ENCODE measurements around the gene HIBCH.

- TF ChIP-seq, protein P1, sequence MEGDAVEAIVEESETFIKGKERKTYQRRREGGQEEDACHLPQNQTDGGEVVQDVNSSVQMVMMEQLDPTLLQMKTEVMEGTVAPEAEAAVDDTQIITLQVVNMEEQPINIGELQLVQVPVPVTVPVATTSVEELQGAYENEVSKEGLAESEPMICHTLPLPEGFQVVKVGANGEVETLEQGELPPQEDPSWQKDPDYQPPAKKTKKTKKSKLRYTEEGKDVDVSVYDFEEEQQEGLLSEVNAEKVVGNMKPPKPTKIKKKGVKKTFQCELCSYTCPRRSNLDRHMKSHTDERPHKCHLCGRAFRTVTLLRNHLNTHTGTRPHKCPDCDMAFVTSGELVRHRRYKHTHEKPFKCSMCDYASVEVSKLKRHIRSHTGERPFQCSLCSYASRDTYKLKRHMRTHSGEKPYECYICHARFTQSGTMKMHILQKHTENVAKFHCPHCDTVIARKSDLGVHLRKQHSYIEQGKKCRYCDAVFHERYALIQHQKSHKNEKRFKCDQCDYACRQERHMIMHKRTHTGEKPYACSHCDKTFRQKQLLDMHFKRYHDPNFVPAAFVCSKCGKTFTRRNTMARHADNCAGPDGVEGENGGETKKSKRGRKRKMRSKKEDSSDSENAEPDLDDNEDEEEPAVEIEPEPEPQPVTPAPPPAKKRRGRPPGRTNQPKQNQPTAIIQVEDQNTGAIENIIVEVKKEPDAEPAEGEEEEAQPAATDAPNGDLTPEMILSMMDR (IDR thresholded peaks at IDR 0.05): no peak
- no peak for TF ChIP-seq EZH2phosphoT487 (IDR thresholded peaks at IDR 0.05; ENCODE audit: borderline replicate concordance, low read depth)
Measured at GRCh38 chr2:190184460-190184859, 135.2 kb downstream of the HIBCH start.

All from SK-N-SH (cell line).